SK-N-MC (cell line): ENCODE measurements around the gene ARL10.

Source experiments
- EZH2 ChIP-seq: fragments of 200-600 bp; sonication (generic); IDR thresholded peaks from one replicate; pipeline ENCODE4 v1.6.1; 2017; ENCODE audit warnings: antibody characterized with exemption
- POLR2AphosphoS5 ChIP-seq: IDR thresholded peaks from 2 replicates; pipeline ENCODE4 v1.6.1; 2012; ENCODE audit warnings: mild to moderate bottlenecking, low read depth, low read length, borderline replicate concordance

GRCh38 chr5:176342158-176342483 lies 23.2 kb upstream of the ARL10 start:
- no peak for TF ChIP-seq EZH2
- TF ChIP-seq POLR2AphosphoS5 = no peak
